Peyer's patch (tissue), 4 donors: ENCODE measurements around the gene ANO7.

Experiments used
- CTCF ChIP-seq, 6 experiments: fragments of 450-650 bp in 4 of 6; fragments of 200-600 bp in 2 of 6; sonication (generic) in 1 of 6; IDR thresholded peaks; one replicate each; pipeline ENCODE4 v1.5.1; 2017 to 2019; ENCODE audit warnings: antibody characterized with exemption in 6 of 6, mild to moderate bottlenecking in 3 of 6, moderate library complexity in 1 of 6
- POLR2A ChIP-seq, 2 donors: fragments of 450-650 bp; IDR thresholded peaks; one replicate each; pipeline ENCODE4 v1.5.1; 2017; ENCODE audit warnings: antibody characterized with exemption in 2 of 2, mild to moderate bottlenecking in 2 of 2, moderate library complexity in 2 of 2

GRCh38 chr2:241265506-241265905 lies 77.0 kb downstream of the ANO7 start:
- no peak for TF ChIP-seq CTCF (IDR thresholded peaks at IDR 0.05)
- TF ChIP-seq POLR2A (IDR thresholded peaks at IDR 0.05) = no peak
